Vagina (tissue), 2 donors: ENCODE data around the gene TXN2.

Experiments
- CTCF ChIP-seq, 3 experiments: fragments of 450-650 bp in 2 of 3; fragments of 200-600 bp in 1 of 3; sonication (generic) in 1 of 3; IDR thresholded peaks; one replicate each; pipeline ENCODE4 v1.5.1; 2017 to 2019; ENCODE audit warnings: antibody characterized with exemption in 3 of 3, mild to moderate bottlenecking in 2 of 3, moderate library complexity in 2 of 3
- POLR2AphosphoS5 ChIP-seq, 2 donors: sonication (generic); formaldehyde crosslinking; IDR thresholded peaks; one replicate each; pipeline ENCODE4 v1.9.0; 2017; ENCODE audit warnings: antibody characterized with exemption in 2 of 2, mild to moderate bottlenecking in 2 of 2, low read depth in 1 of 2; ENCODE audit not compliant: insufficient read depth in 1 of 2

DNA sequence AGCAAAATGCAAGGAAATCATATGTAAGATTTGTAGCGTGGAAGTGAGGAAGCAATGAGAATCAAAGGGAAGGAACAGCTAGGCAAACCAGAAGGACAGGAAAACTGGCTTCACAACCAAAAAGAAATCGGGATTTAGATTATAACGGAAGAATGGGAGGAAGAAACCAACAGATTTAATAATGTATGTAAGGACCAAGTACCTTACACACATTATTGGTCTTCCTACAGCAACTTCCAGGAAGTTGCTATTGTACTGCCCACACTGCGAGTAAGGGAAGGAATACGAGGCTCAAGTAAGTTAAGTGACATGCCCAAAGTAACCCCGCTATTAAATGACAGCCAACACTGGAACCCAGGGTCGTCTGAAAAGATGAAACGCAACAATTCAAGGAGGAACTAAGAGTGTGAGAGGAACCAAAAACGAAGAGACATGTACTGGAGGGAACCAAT lies 473 bp downstream of the TXN2 start:
- TF ChIP-seq CTCF (IDR thresholded peaks at IDR 0.05), result no peak
- TF ChIP-seq POLR2AphosphoS5 (IDR thresholded peaks at IDR 0.05; ENCODE audit: insufficient read depth in 1 of 2, low read depth in 1 of 2), result no peak
